Activated naive CD8-positive, alpha-beta T cell treated with anti-CD3 and anti-CD28 coated beads for 36 hours (primary cell): ENCODE measurements around the gene IRF5. TPM values are rescaled to one million over a fixed set of nuclear protein-coding genes. Genes with fewer than 3 reads are reported as not detected.
A peak's percentile ranks its signal among the peaks of the same experiment; 100 is the strongest.

Experiments
- DNase-seq: peaks from one replicate; pipeline ENCODE4 v3.0.0; 2021
- H3K27ac Mint-ChIP-seq: one replicate; pipeline ENCODE4 v1.8.0; 2022; ENCODE audit warnings: mild to moderate bottlenecking, moderate library complexity, mixed read lengths
- H3K27me3 Mint-ChIP-seq: one replicate; pipeline ENCODE4 v1.8.0; 2022; ENCODE audit warnings: mild to moderate bottlenecking, mixed read lengths
- H3K36me3 Mint-ChIP-seq: one replicate; pipeline ENCODE4 v1.8.0; 2021; ENCODE audit warnings: mild to moderate bottlenecking, mixed read lengths
- H3K4me1 Mint-ChIP-seq: one replicate; pipeline ENCODE4 v1.8.0; 2021; ENCODE audit warnings: mixed read lengths
- H3K4me3 Mint-ChIP-seq: one replicate; pipeline ENCODE4 v1.8.0; 2022; ENCODE audit warnings: mild to moderate bottlenecking, moderate library complexity, mixed read lengths
- H3K9me3 Mint-ChIP-seq: one replicate; pipeline ENCODE4 v1.8.0; 2022; ENCODE audit warnings: mixed read lengths
- total RNA-seq, 2 experiments: library from RNA; stranded (reverse); gene quantifications; one replicate each; pipeline ENCODE4 v1.2.3, GENCODE V29; 2021

The IRF5 gene
- total RNA-seq, 2 experiments from 2014 or later = 3.8 to 4.0 TPM

- H3K4me3 Mint-ChIP-seq = no peak overlapping the region
- H3K9me3 Mint-ChIP-seq = no peaks in the 10 kb centered on the region
- no peaks in the 10 kb centered on the region for H3K36me3 Mint-ChIP-seq
- peaks cover 77% of the 10 kb centered on the region for H3K27me3 Mint-ChIP-seq
- DNase-seq = no peak
- H3K4me1 Mint-ChIP-seq = peaks cover 4% of the 10 kb centered on the region
- H3K27ac Mint-ChIP-seq = no peak overlapping the region
These were observed 23.7 kb upstream of the IRF5 start for GRCh38 chr7:128913870-128914565.

- H3K4me1 Mint-ChIP-seq = peaks cover 4% of the 10 kb centered on the region
- no peak for DNase-seq
- no peak overlapping the region for H3K4me3 Mint-ChIP-seq
- H3K27ac Mint-ChIP-seq = no peak overlapping the region
- no peaks in the 10 kb centered on the region for H3K36me3 Mint-ChIP-seq
- H3K27me3 Mint-ChIP-seq = peaks cover 74% of the 10 kb centered on the region
- no peaks in the 10 kb centered on the region for H3K9me3 Mint-ChIP-seq
These were observed 23.1 kb upstream of the IRF5 start for GRCh38 chr7:128914566-128915151.

- H3K27me3 Mint-ChIP-seq = peaks cover 67% of the 10 kb centered on the region
- peaks cover 4% of the 10 kb centered on the region for H3K4me1 Mint-ChIP-seq
- H3K27ac Mint-ChIP-seq = no peak overlapping the region
- no peaks in the 10 kb centered on the region for H3K9me3 Mint-ChIP-seq
- H3K4me3 Mint-ChIP-seq = peak overlapping the region; percentile 72
- DNase-seq = no peak
- H3K36me3 Mint-ChIP-seq = no peaks in the 10 kb centered on the region
These were observed 22.4 kb upstream of the IRF5 start for GRCh38 chr7:128915271-128915819.

DNA sequence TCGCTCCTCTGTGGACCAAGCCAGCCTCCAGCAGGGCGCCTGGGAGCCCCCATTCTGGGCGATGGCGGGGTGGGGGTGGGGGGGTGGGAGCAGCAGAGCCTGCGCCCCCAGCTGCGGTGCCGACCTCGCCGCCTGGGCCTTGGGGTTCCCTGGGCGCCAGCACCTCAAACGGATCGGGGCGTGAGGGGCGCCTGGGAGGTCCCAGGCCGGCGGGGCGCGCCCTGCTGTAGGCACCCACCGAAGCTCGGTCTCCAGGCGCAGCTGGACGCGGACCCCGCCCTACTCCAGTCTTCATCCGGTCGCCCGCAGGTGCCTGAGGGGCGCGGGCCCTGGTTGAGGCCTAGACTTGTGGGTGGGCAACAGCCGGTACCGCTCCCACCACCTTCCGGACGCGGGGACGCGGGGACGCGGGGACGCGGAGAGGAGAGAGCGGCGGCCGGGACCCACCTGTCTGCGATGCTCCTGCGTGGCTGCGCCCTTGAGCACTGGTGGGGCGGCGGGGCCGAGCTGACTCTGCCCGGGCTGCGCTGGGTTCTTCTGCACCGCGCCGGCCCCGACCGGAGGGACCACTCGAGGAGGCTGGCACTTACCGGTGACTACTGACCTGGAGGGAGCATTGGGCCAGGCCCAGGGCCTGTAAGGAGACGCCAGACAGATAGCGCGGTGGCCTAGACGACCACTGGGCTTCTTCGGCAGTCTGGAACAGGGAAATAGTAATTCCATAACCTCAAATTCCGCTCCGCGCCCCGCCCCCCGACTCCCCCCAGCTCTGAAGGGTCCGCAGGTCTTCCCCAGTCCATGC lies 21.7 kb upstream of the IRF5 start:
- Mint-ChIP-seq H3K4me3 (peak overlapping the region; percentile 72), H3K9me3 (no peaks in the 10 kb centered on the region), H3K36me3 (no peaks in the 10 kb centered on the region), H3K27ac (no peak overlapping the region), H3K27me3 (peaks cover 66% of the 10 kb centered on the region), H3K4me1 (peaks cover 4% of the 10 kb centered on the region)
- no peak for DNase-seq

DNA sequence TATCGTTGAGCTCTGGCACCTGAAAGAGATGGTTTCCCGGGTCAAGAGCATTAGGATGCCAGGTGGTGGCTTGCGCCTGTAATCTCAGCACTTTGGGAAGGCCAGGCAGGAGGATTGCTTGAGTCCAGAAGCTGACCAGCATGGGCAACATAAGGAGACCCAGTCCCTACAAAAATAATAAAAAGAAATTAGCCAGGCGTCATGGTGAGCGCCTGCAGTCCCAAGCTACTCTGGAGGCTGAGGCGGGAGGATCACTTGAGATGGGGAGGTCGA lies 21.1 kb upstream of the IRF5 start:
- H3K9me3 Mint-ChIP-seq = no peaks in the 10 kb centered on the region
- H3K27ac Mint-ChIP-seq = no peak overlapping the region
- no peak overlapping the region for H3K4me3 Mint-ChIP-seq
- H3K36me3 Mint-ChIP-seq = no peaks in the 10 kb centered on the region
- no peak for DNase-seq
- peaks cover 4% of the 10 kb centered on the region for H3K4me1 Mint-ChIP-seq
- peaks cover 63% of the 10 kb centered on the region for H3K27me3 Mint-ChIP-seq

- Mint-ChIP-seq H3K27me3 (peaks cover 63% of the 10 kb centered on the region), H3K36me3 (no peaks in the 10 kb centered on the region), H3K27ac (no peak overlapping the region), H3K4me1 (peaks cover 4% of the 10 kb centered on the region), H3K9me3 (no peaks in the 10 kb centered on the region), H3K4me3 (no peak overlapping the region)
- DNase-seq = no peak
These were observed 20.6 kb upstream of the IRF5 start for GRCh38 chr7:128917122-128917521.

DNA sequence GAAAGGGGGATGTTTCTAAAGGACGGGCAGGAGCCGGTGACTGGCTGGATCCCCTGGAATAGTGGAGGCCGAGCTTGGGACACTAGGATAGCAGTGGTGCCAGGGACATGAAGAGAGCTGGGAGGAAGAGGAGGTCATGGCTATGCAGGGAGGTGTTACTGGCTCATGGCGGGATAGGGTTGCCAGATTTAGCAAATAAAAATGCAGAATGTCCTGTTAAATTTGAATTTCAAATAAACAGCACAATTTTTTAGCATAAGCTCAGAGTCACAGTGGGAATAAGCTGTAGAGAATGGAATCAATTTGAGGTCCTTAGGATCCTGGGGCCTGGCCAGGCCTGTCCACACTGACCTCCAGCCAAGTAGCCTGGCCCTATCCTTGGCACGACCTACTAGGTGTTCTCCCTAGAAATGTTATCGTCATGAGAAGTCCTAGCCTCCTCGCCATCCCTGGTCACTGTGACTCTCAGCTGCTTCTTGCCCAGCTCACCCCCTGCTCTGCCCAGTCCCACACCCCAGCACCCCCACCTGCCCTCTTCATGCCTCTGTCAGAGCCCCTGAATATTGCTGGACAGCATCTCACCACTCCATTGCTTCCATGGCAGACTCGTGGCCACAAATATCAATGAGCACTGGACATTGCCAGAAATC lies 19.6 kb upstream of the IRF5 start:
- Mint-ChIP-seq H3K27ac (no peak overlapping the region), H3K9me3 (no peaks in the 10 kb centered on the region), H3K4me1 (peaks cover 4% of the 10 kb centered on the region), H3K4me3 (no peak overlapping the region), H3K36me3 (no peaks in the 10 kb centered on the region), H3K27me3 (peaks cover 63% of the 10 kb centered on the region)
- no peak for DNase-seq

- Mint-ChIP-seq H3K4me1 (peaks cover 4% of the 10 kb centered on the region), H3K4me3 (no peak overlapping the region), H3K36me3 (no peaks in the 10 kb centered on the region), H3K9me3 (no peaks in the 10 kb centered on the region), H3K27ac (no peak overlapping the region), H3K27me3 (peaks cover 57% of the 10 kb centered on the region)
- no peak for DNase-seq
These were observed 18.5 kb upstream of the IRF5 start for GRCh38 chr7:128919241-128919640.

- no peak overlapping the region for H3K27ac Mint-ChIP-seq
- H3K9me3 Mint-ChIP-seq = no peaks in the 10 kb centered on the region
- H3K36me3 Mint-ChIP-seq = no peaks in the 10 kb centered on the region
- peaks cover 4% of the 10 kb centered on the region for H3K4me1 Mint-ChIP-seq
- H3K27me3 Mint-ChIP-seq = peaks cover 50% of the 10 kb centered on the region
- no peak for DNase-seq
- no peak overlapping the region for H3K4me3 Mint-ChIP-seq
These were observed 17.6 kb upstream of the IRF5 start for GRCh38 chr7:128919881-128920799.

GRCh38 chr7:128920913-128921582 lies 16.7 kb upstream of the IRF5 start:
- no peaks in the 10 kb centered on the region for H3K9me3 Mint-ChIP-seq
- no peak for DNase-seq
- no peaks in the 10 kb centered on the region for H3K4me1 Mint-ChIP-seq
- H3K27ac Mint-ChIP-seq = no peak overlapping the region
- H3K36me3 Mint-ChIP-seq = no peaks in the 10 kb centered on the region
- peaks cover 44% of the 10 kb centered on the region for H3K27me3 Mint-ChIP-seq
- no peak overlapping the region for H3K4me3 Mint-ChIP-seq

GRCh38 chr7:128921866-128922440 lies 15.8 kb upstream of the IRF5 start:
- Mint-ChIP-seq H3K4me1 (no peaks in the 10 kb centered on the region), H3K27ac (no peak overlapping the region), H3K4me3 (no peak overlapping the region), H3K36me3 (no peaks in the 10 kb centered on the region), H3K9me3 (no peaks in the 10 kb centered on the region), H3K27me3 (peaks cover 35% of the 10 kb centered on the region)
- DNase-seq = no peak

- H3K4me3 Mint-ChIP-seq = no peak overlapping the region
- no peaks in the 10 kb centered on the region for H3K36me3 Mint-ChIP-seq
- DNase-seq = no peak
- H3K9me3 Mint-ChIP-seq = no peaks in the 10 kb centered on the region
- H3K4me1 Mint-ChIP-seq = no peaks in the 10 kb centered on the region
- peaks cover 27% of the 10 kb centered on the region for H3K27me3 Mint-ChIP-seq
- H3K27ac Mint-ChIP-seq = no peak overlapping the region
These were observed 15.0 kb upstream of the IRF5 start for GRCh38 chr7:128922496-128923410.

GRCh38 chr7:128923411-128923800 lies 14.3 kb upstream of the IRF5 start:
- DNase-seq = no peak
- no peaks in the 10 kb centered on the region for H3K9me3 Mint-ChIP-seq
- peaks cover 20% of the 10 kb centered on the region for H3K27me3 Mint-ChIP-seq

More at GRCh38 chr7:128923411-128923800, 14.3 kb upstream of the IRF5 start:
- H3K4me3 Mint-ChIP-seq = no peak overlapping the region
- H3K4me1 Mint-ChIP-seq = no peaks in the 10 kb centered on the region
- H3K27ac Mint-ChIP-seq = no peak overlapping the region
- H3K36me3 Mint-ChIP-seq = no peaks in the 10 kb centered on the region
